HepG2 (cell line): Measurements from ENCODE around the gene PCGF2. TPM values are rescaled to one million over a fixed set of nuclear protein-coding genes. Genes with fewer than 3 reads are reported as not detected.

Source experiments
- AKAP8 ChIP-seq: sonication (generic); formaldehyde crosslinking; IDR thresholded peaks from 2 replicates; pipeline ENCODE4 v1.5.1; 2020; ENCODE audit warnings: mild to moderate bottlenecking, missing genetic modification reagents
- HNF4G ChIP-seq, 2 experiments: sonication (generic) in 1 of 2; formaldehyde crosslinking in 1 of 2; IDR thresholded peaks; 2 replicates each; pipeline versions ENCODE4 v1.4.0 to v1.6.1; 2011 to 2020; ENCODE audit warnings: borderline replicate concordance in 2 of 2, low read depth in 2 of 2, mild to moderate bottlenecking in 2 of 2, low read length in 1 of 2, missing genetic modification reagents in 1 of 2, moderate library complexity in 1 of 2
- MAFK ChIP-seq, 2 experiments: IDR thresholded peaks in 1 of 2; conservative IDR thresholded peaks in 1 of 2; 2 replicates each; pipeline ENCODE4 v1.6.1; 2011; ENCODE audit warnings: improper control_type of control experiment in 2 of 2, low read length in 2 of 2
- MNT ChIP-seq: fragments of 450-650 bp; IDR thresholded peaks from 2 replicates; pipeline ENCODE4 v1.6.1; 2016
- MTA1 ChIP-seq: sonication (generic); formaldehyde crosslinking; IDR thresholded peaks from 2 replicates; pipeline ENCODE4 v1.4.0; 2020; ENCODE audit warnings: missing genetic modification reagents, mild to moderate bottlenecking, borderline replicate concordance
- NAIF1 ChIP-seq: sonication (generic); formaldehyde crosslinking; IDR thresholded peaks from 2 replicates; pipeline ENCODE4 v1.5.0; 2020; ENCODE audit warnings: mild to moderate bottlenecking, missing genetic modification reagents, borderline replicate concordance
- NFKB2 ChIP-seq: sonication (generic); formaldehyde crosslinking; IDR thresholded peaks from 2 replicates; pipeline ENCODE4 v1.4.0; 2020; ENCODE audit warnings: missing genetic modification reagents, borderline replicate concordance
- NPAS2 ChIP-seq: sonication (generic); formaldehyde crosslinking; IDR thresholded peaks from 2 replicates; pipeline ENCODE4 v1.8.0; 2022; ENCODE audit warnings: mild to moderate bottlenecking, missing genetic modification reagents, borderline replicate concordance
- NRL ChIP-seq: sonication (generic); formaldehyde crosslinking; IDR thresholded peaks from 2 replicates; pipeline ENCODE4 v1.5.0; 2020; ENCODE audit warnings: missing genetic modification reagents, mild to moderate bottlenecking, moderate library complexity, borderline replicate concordance
- SMAD3 ChIP-seq: sonication (generic); formaldehyde crosslinking; IDR thresholded peaks from 2 replicates; pipeline ENCODE4 v1.4.0; 2020; ENCODE audit warnings: missing genetic modification reagents
- TCF7L2 ChIP-seq: IDR thresholded peaks from 2 replicates; pipeline ENCODE4 v1.6.1; 2011; ENCODE audit warnings: mild to moderate bottlenecking, low read depth, low read length, moderate library complexity
- UBTF ChIP-seq: sonication (generic); formaldehyde crosslinking; IDR thresholded peaks from 2 replicates; pipeline ENCODE4 v1.4.0; 2020; ENCODE audit warnings: mild to moderate bottlenecking, missing genetic modification reagents
- ZNF230 ChIP-seq: sonication (generic); formaldehyde crosslinking; IDR thresholded peaks from 2 replicates; pipeline ENCODE4 v1.4.0; 2020; ENCODE audit warnings: mild to moderate bottlenecking, missing genetic modification reagents
- ZNF367 ChIP-seq: sonication (generic); formaldehyde crosslinking; IDR thresholded peaks from 2 replicates; pipeline ENCODE4 v1.4.0; 2020; ENCODE audit warnings: missing genetic modification reagents, borderline replicate concordance
- ZNF431 ChIP-seq: sonication (generic); formaldehyde crosslinking; IDR thresholded peaks from 2 replicates; pipeline ENCODE4 v1.9.0; 2022; ENCODE audit warnings: missing genetic modification reagents, low read depth, mild to moderate bottlenecking, borderline replicate concordance
- ZSCAN30 ChIP-seq: sonication (generic); formaldehyde crosslinking; IDR thresholded peaks from 2 replicates; pipeline ENCODE4 v1.5.0; 2020; ENCODE audit warnings: mild to moderate bottlenecking, missing genetic modification reagents
- polyA plus RNA-seq, 8 experiments: library from polyadenylated mRNA; depleted of rRNA in 3 of 8; stranded (reverse) in 7 of 8; unstranded in 1 of 8; fragments of >200 nt; fragmentation: Illumina TruSeq in 4 of 8; extraction: Trizol in 4 of 8; gene quantifications; 2 replicates each; pipeline versions ENCODE4 v1.2.1 to v1.2.3, GENCODE V29; 2011 to 2016; ENCODE audit warnings: low read depth in 4 of 8, missing spikeins in 1 of 8, mixed read lengths in 1 of 8; ENCODE audit not compliant: insufficient read depth in 1 of 8
- total RNA-seq, 5 experiments: library from RNA; depleted of rRNA; stranded (reverse); fragments of >200 nt; fragmentation: Illumina TruSeq; extraction: Trizol; gene quantifications; 2 replicates each; pipeline ENCODE4 v1.2.3, GENCODE V29; 2016; ENCODE audit warnings: low read depth in 1 of 5
- TF ChIP-seq, protein P1 (sequence below): sonication (generic); formaldehyde crosslinking; IDR thresholded peaks from 2 replicates; pipeline ENCODE4 v1.4.0; 2020; ENCODE audit warnings: missing genetic modification reagents, low read depth, mild to moderate bottlenecking, borderline replicate concordance
- TF ChIP-seq, protein P2 (sequence below): sonication (generic); formaldehyde crosslinking; IDR thresholded peaks from 2 replicates; pipeline ENCODE4 v1.5.0; 2020; ENCODE audit warnings: missing genetic modification reagents
- TF ChIP-seq, protein P3 (sequence below): sonication (generic); formaldehyde crosslinking; IDR thresholded peaks from 2 replicates; pipeline ENCODE4 v1.5.0; 2020; ENCODE audit warnings: mild to moderate bottlenecking, missing genetic modification reagents

The PCGF2 gene
- total and polyA plus RNA-seq, 2 of the 13 experiments (the other 11 are each of a cell fraction or from before 2014, with no cell fraction given), result 11.6 to 29.4 TPM

DNA sequence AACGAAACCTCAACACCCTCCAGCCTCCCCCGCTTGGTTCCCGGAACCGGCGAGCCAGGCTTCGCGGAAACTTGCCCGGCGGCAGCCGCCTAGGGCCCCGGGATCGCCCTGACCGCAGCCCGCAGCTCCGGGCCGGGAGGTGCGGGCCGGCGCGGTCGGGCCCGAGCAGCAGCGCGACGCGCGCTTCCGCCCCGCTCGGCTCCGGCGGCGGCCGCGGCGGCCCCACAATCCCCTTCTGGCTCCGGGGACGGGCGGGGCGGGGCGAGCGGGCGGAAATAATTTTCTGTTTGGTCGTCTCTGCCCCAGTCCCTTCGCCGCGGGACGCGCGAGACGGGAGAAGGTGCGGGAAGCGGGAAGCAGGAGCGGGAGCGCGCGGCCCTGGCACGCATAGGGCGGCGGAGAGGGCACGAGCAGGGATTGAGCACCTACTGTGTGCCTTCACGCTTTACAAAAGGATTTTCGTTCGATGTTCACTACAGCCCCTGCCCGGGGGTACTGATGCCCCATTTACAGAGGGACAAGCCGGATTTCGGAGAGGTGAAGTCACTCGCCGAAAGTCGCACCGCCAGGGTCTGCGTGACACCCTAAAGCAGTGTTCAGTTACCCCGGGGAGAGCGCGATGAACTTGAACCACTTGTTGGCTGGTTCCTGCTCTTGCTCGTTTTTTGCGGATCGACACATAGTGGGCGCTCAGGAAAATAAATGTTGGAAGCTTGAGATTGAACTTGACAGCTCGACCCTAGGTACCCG lies 45.8 kb downstream of the PCGF2 start (continued):
- TF ChIP-seq, protein P1, sequence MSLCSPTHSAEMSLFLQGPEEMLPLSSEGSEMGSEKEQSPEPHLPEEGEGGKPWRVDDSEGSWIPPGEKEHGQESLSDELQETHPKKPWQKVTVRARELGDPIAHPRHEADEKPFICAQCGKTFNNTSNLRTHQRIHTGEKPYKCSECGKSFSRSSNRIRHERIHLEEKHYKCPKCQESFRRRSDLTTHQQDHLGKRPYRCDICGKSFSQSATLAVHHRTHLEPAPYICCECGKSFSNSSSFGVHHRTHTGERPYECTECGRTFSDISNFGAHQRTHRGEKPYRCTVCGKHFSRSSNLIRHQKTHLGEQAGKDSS (CRISPR knock-in tag), result peak; percentile 41; the same call in 1 of the 2 replicates
- TF ChIP-seq UBTF (CRISPR knock-in tag) (peak; percentile 92), NPAS2 (CRISPR knock-in tag) (no peak), HNF4G (IDR thresholded peaks at IDR 0.05; ENCODE audit: borderline replicate concordance, low read depth, low read length) (no peak), HNF4G (CRISPR knock-in tag; IDR thresholded peaks at IDR 0.05; ENCODE audit: borderline replicate concordance, low read depth) (peak; percentile 68; the same call in 1 of the 2 replicates), AKAP8 (CRISPR knock-in tag) (peak; percentile 95), ZNF431 (CRISPR knock-in tag) (peak; percentile 81; the same call in 1 of the 2 replicates), SMAD3 (CRISPR knock-in tag) (no peak; the same call in 1 of the 2 replicates), NRL (CRISPR knock-in tag) (no peak; the same call in 1 of the 2 replicates), MTA1 (CRISPR knock-in tag) (no peak), NFKB2 (CRISPR knock-in tag) (peak; percentile 85; the same call in 1 of the 2 replicates), NAIF1 (peak; percentile 62; the same call in 1 of the 2 replicates), ZNF367 (CRISPR knock-in tag) (no peak), MNT (no peak), MAFK (conservative IDR thresholded peaks at IDR 0.05 in 1 of 2, IDR thresholded peaks at IDR 0.05 in 1 of 2; ENCODE audit: low read length in 2 of 2) (no peak), ZNF230 (CRISPR knock-in tag) (0 out of 2 replicates have a peak, but pooled peaks have one; percentile 74), TCF7L2 (no peak), ZSCAN30 (CRISPR knock-in tag) (no peak; the same call in 1 of the 2 replicates)
- TF ChIP-seq, protein P2, sequence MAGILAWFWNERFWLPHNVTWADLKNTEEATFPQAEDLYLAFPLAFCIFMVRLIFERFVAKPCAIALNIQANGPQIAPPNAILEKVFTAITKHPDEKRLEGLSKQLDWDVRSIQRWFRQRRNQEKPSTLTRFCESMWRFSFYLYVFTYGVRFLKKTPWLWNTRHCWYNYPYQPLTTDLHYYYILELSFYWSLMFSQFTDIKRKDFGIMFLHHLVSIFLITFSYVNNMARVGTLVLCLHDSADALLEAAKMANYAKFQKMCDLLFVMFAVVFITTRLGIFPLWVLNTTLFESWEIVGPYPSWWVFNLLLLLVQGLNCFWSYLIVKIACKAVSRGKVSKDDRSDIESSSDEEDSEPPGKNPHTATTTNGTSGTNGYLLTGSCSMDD (CRISPR knock-in tag), result no peak
- TF ChIP-seq, protein P3, sequence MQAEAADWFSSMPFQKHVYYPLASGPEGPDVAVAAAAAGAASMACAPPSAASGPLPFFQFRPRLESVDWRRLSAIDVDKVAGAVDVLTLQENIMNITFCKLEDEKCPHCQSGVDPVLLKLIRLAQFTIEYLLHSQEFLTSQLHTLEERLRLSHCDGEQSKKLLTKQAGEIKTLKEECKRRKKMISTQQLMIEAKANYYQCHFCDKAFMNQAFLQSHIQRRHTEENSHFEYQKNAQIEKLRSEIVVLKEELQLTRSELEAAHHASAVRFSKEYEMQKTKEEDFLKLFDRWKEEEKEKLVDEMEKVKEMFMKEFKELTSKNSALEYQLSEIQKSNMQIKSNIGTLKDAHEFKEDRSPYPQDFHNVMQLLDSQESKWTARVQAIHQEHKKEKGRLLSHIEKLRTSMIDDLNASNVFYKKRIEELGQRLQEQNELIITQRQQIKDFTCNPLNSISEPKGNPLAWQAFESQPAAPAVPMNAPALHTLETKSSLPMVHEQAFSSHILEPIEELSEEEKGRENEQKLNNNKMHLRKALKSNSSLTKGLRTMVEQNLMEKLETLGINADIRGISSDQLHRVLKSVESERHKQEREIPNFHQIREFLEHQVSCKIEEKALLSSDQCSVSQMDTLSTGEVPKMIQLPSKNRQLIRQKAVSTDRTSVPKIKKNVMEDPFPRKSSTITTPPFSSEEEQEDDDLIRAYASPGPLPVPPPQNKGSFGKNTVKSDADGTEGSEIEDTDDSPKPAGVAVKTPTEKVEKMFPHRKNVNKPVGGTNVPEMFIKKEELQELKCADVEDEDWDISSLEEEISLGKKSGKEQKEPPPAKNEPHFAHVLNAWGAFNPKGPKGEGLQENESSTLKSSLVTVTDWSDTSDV, result peak; percentile 76; the same call in 1 of the 2 replicates
